Osteocyte (in vitro differentiated cells): ENCODE data around the gene FNIP2. TPM values are rescaled to one million over a fixed set of nuclear protein-coding genes. Genes with fewer than 3 reads are reported as not detected.
"Not testable (repeated sequence)": the region's sequence is repeated elsewhere in the genome, so short reads cannot be mapped to it uniquely, and the experiment has no call there.

ENCODE experiments used
- DNase-seq: peaks from one replicate; pipeline ENCODE4 v3.0.0; 2021; ENCODE audit warnings: mixed read lengths; ENCODE audit not compliant: unreplicated experiment; ENCODE audit errors: extremely low spot score
- H3K27ac Mint-ChIP-seq: one replicate; pipeline ENCODE4 v1.8.0; 2021; ENCODE audit warnings: mild to moderate bottlenecking, mixed read lengths; ENCODE audit not compliant: unreplicated experiment
- H3K27me3 Mint-ChIP-seq: one replicate; pipeline ENCODE4 v1.8.0; 2021; ENCODE audit warnings: mixed read lengths; ENCODE audit not compliant: unreplicated experiment
- H3K36me3 Mint-ChIP-seq: one replicate; pipeline ENCODE4 v1.8.0; 2021; ENCODE audit warnings: mixed read lengths; ENCODE audit not compliant: unreplicated experiment
- H3K4me1 Mint-ChIP-seq: one replicate; pipeline ENCODE4 v1.8.0; 2021; ENCODE audit warnings: mixed read lengths; ENCODE audit not compliant: unreplicated experiment
- H3K4me3 Mint-ChIP-seq: one replicate; pipeline ENCODE4 v1.8.0; 2021; ENCODE audit warnings: mild to moderate bottlenecking, moderate library complexity, mixed read lengths; ENCODE audit not compliant: unreplicated experiment
- H3K9me3 Mint-ChIP-seq: one replicate; pipeline ENCODE4 v1.8.0; 2021; ENCODE audit warnings: mixed read lengths; ENCODE audit not compliant: unreplicated experiment
- CTCF ChIP-seq: fragments of 200-600 bp; sonication (generic); IDR thresholded peaks from 2 replicates; pipeline ENCODE4 v1.5.0; 2021; ENCODE audit warnings: antibody characterized with exemption, mild to moderate bottlenecking, moderate library complexity
- total RNA-seq: library from RNA; stranded (reverse); gene quantifications from 2 replicates; pipeline ENCODE4 v1.2.1, GENCODE V29; 2021

FNIP2 gene
- total RNA-seq, 1 donor from 2014 or later: 14.4 TPM

- Mint-ChIP-seq H3K4me1 (peaks cover 35% of the 10 kb centered on the region), H3K9me3 (no peaks in the 10 kb centered on the region), H3K36me3 (peaks cover 28% of the 10 kb centered on the region), H3K27ac (no peak overlapping the region), H3K27me3 (no peaks in the 10 kb centered on the region), H3K4me3 (no peak overlapping the region)
- DNase-seq: no peak
- TF ChIP-seq CTCF: no peak
Measured at GRCh38 chr4:158875455-158875854, 106.6 kb downstream of the FNIP2 start.

- Mint-ChIP-seq H3K27ac (no peak overlapping the region), H3K36me3 (peaks cover 24% of the 10 kb centered on the region), H3K4me1 (peaks cover 28% of the 10 kb centered on the region), H3K27me3 (no peaks in the 10 kb centered on the region), H3K4me3 (no peak overlapping the region), H3K9me3 (no peaks in the 10 kb centered on the region)
- TF ChIP-seq CTCF: no peak
- no peak for DNase-seq
Measured at GRCh38 chr4:158877069-158877468, 108.2 kb downstream of the FNIP2 start.

GRCh38 chr4:158882142-158882541 lies 113.3 kb downstream of the FNIP2 start:
- not testable (repeated sequence) for H3K9me3 Mint-ChIP-seq, H3K4me3 Mint-ChIP-seq, DNase-seq, H3K27ac Mint-ChIP-seq, H3K27me3 Mint-ChIP-seq
- Mint-ChIP-seq H3K36me3 (peaks cover 14% of the 10 kb centered on the region), H3K4me1 (peaks cover 11% of the 10 kb centered on the region)

- DNase-seq: no peak
- H3K27ac Mint-ChIP-seq: no peak overlapping the region
Measured at GRCh38 chr4:158884280-158884679, 115.5 kb downstream of the FNIP2 start.

GRCh38 chr4:158885564-158885963 lies 116.7 kb downstream of the FNIP2 start:
- H3K9me3 Mint-ChIP-seq: no peaks in the 10 kb centered on the region
- H3K36me3 Mint-ChIP-seq: peaks cover 9% of the 10 kb centered on the region
- TF ChIP-seq CTCF: no peak
- peaks cover 11% of the 10 kb centered on the region for H3K4me1 Mint-ChIP-seq
- DNase-seq: no peak
- no peak overlapping the region for H3K4me3 Mint-ChIP-seq
- H3K27me3 Mint-ChIP-seq: no peaks in the 10 kb centered on the region
- no peak overlapping the region for H3K27ac Mint-ChIP-seq

More at GRCh38 chr4:158884280-158884679, 115.5 kb downstream of the FNIP2 start:
- no peak for TF ChIP-seq CTCF
- no peak overlapping the region for H3K4me3 Mint-ChIP-seq
- H3K27me3 Mint-ChIP-seq: no peaks in the 10 kb centered on the region
- peaks cover 9% of the 10 kb centered on the region for H3K36me3 Mint-ChIP-seq
- H3K4me1 Mint-ChIP-seq: peaks cover 11% of the 10 kb centered on the region
- H3K9me3 Mint-ChIP-seq: no peaks in the 10 kb centered on the region

- Mint-ChIP-seq H3K27ac (no peak overlapping the region), H3K27me3 (no peaks in the 10 kb centered on the region), H3K4me1 (no peaks in the 10 kb centered on the region), H3K9me3 (no peaks in the 10 kb centered on the region), H3K4me3 (no peak overlapping the region), H3K36me3 (peaks cover 18% of the 10 kb centered on the region)
- no peak for TF ChIP-seq CTCF
- no peak for DNase-seq
Measured at GRCh38 chr4:158890294-158890693, 121.5 kb downstream of the FNIP2 start.
